HepG2 (cell line): ENCODE data around the gene SCAF11. TPM values are rescaled to one million over a fixed set of nuclear protein-coding genes. Genes with fewer than 3 reads are reported as not detected.

Experiments used
- ATAC-seq: fragments of 200-7000 bp; cut with Tn5 transposase; 3 replicates; pipeline ENCODE4 v1.9.1; 2020; ENCODE audit warnings: mild to moderate bottlenecking, moderate library complexity
- BruUV-seq: library from RNA; stranded (reverse); fragments of 400-500 nt; replicated peaks from 2 replicates; lab custom pipeline; 2021; lab: Mats Ljungman, UMichigan
- CTCF ChIA-PET: fragments of 300-600 bp; formaldehyde crosslinking; extraction: SDS; loops from one replicate; lab custom pipeline; 2021; ENCODE audit warnings: low total read pairs, inconsistent platforms, low intra/inter-chr PET ratio; lab: Yijun Ruan, JAX
- POLR2A ChIA-PET: fragments of 350-600 bp; sonication (Branson Sonifier 250); formaldehyde crosslinking; loops from one replicate; lab custom pipeline; 2020; ENCODE audit warnings: antibody characterized with exemption, inconsistent platforms; lab: Yijun Ruan, JAX
- DNase-seq: peaks from one replicate; pipeline ENCODE4 v3.0.0-alpha.2; 2015; ENCODE audit warnings: low spot score
- FAIRE-seq: peaks from 3 replicates; lab custom pipeline; 2011; peaks lifted over from hg19 to GRCh38; lab: Jason Lieb, UNC
- H2AFZ ChIP-seq: one replicate; pipeline ENCODE4 v1.6.1; 2011; ENCODE audit warnings: low read length, inconsistent platforms
- H3K27ac ChIP-seq: fragments of 300-600 bp; 3 replicates; pipeline ENCODE4 v1.8.0; 2011; ENCODE audit warnings: mixed run types, mild to moderate bottlenecking, mixed read lengths, low read length, inconsistent platforms; ENCODE audit not compliant: insufficient read depth; ENCODE audit errors: extremely low read length
- H3K27me3 ChIP-seq, 2 experiments: fragments of 200-600 bp in 1 of 2; 2 replicates in 1 of 2; 3 replicates in 1 of 2; pipeline versions ENCODE4 v1.6.0 to v1.8.0; 2011; ENCODE audit warnings: low read length in 2 of 2, mild to moderate bottlenecking in 2 of 2, moderate library complexity in 2 of 2, inconsistent platforms in 1 of 2; ENCODE audit not compliant: insufficient read depth in 2 of 2, control insufficient read depth in 1 of 2
- H3K36me3 ChIP-seq, 2 experiments: fragments of 200-600 bp in 1 of 2; replicated peaks in 1 of 2; 2 replicates in 1 of 2; 3 replicates in 1 of 2; pipeline versions ENCODE4 v1.5.1 to v1.8.0; 2011; ENCODE audit warnings: low read length in 2 of 2, inconsistent platforms in 1 of 2; ENCODE audit not compliant: insufficient read depth in 2 of 2, control insufficient read depth in 1 of 2
- H3K4me1 ChIP-seq: 2 replicates; pipeline ENCODE4 v1.5.1; 2012; ENCODE audit warnings: low read length, inconsistent platforms; ENCODE audit not compliant: insufficient read depth
- H3K4me2 ChIP-seq: 2 replicates; pipeline ENCODE4 v1.6.0; 2011; ENCODE audit warnings: low read depth, low read length, inconsistent platforms
- H3K4me3 ChIP-seq, 3 experiments: fragments of 200-600 bp in 1 of 3; sonication (generic), shearing (Covaris generic) in 1 of 3; replicated peaks in 1 of 3; 2 replicates each; pipeline ENCODE4 v1.5.1; 2011 to 2016; ENCODE audit warnings: low read length in 3 of 3, inconsistent platforms in 2 of 3, low read depth in 2 of 3, mild to moderate bottlenecking in 2 of 3, control low read depth in 1 of 3, mixed read lengths in 1 of 3; ENCODE audit not compliant: insufficient read depth in 1 of 3
- H3K79me2 ChIP-seq: one replicate; pipeline ENCODE4 v1.6.1; 2011; ENCODE audit warnings: low read length, inconsistent platforms; ENCODE audit not compliant: insufficient read depth
- H3K9ac ChIP-seq: 2 replicates; pipeline ENCODE4 v1.6.0; 2011; ENCODE audit warnings: mild to moderate bottlenecking, low read depth, low read length, inconsistent platforms; ENCODE audit not compliant: insufficient read depth
- H3K9me3 ChIP-seq: 2 replicates; pipeline ENCODE4 v1.5.1; 2012; ENCODE audit warnings: mild to moderate bottlenecking, low read length
- H4K20me1 ChIP-seq: 2 replicates; pipeline ENCODE4 v1.6.0; 2011; ENCODE audit warnings: inconsistent platforms, mild to moderate bottlenecking, low read length, moderate library complexity; ENCODE audit not compliant: insufficient read depth
- DR1 ChIP-seq: sonication (generic); formaldehyde crosslinking; IDR thresholded peaks from 2 replicates; pipeline ENCODE4 v1.8.0; 2021; ENCODE audit warnings: mild to moderate bottlenecking, missing genetic modification reagents, inconsistent platforms
- ELK4 ChIP-seq: sonication (generic); formaldehyde crosslinking; IDR thresholded peaks from 2 replicates; pipeline ENCODE4 v1.9.0; 2021; ENCODE audit warnings: missing genetic modification reagents, borderline replicate concordance
- FOXO1 ChIP-seq: sonication (generic); formaldehyde crosslinking; IDR thresholded peaks from 2 replicates; pipeline ENCODE4 v1.4.0; 2020; ENCODE audit warnings: missing genetic modification reagents
- GTF2F1 ChIP-seq: fragments of 150-350 bp; IDR thresholded peaks from 2 replicates; pipeline ENCODE4 v1.6.1; 2014; ENCODE audit warnings: low read length
- HOXD1 ChIP-seq: sonication (generic); formaldehyde crosslinking; IDR thresholded peaks from 2 replicates; pipeline ENCODE4 v1.5.0; 2020; ENCODE audit warnings: missing genetic modification reagents
- NCOR1 ChIP-seq: fragments of 200-600 bp; sonication (generic); IDR thresholded peaks from 2 replicates; pipeline ENCODE4 v1.7.0; 2017; ENCODE audit warnings: antibody characterized with exemption, low read length, borderline replicate concordance
- NFRKB ChIP-seq: fragments of 450-650 bp; IDR thresholded peaks from 2 replicates; pipeline ENCODE4 v1.6.1; 2017
- SNAI1 ChIP-seq: sonication (generic); formaldehyde crosslinking; IDR thresholded peaks from 2 replicates; pipeline ENCODE4 v1.5.0; 2020; ENCODE audit warnings: mild to moderate bottlenecking, missing genetic modification reagents, borderline replicate concordance
- STAG1 ChIP-seq: sonication (generic); formaldehyde crosslinking; IDR thresholded peaks from 2 replicates; pipeline ENCODE4 v1.4.0; 2020; ENCODE audit warnings: missing genetic modification reagents
- THAP11 ChIP-seq: IDR thresholded peaks from 2 replicates; pipeline ENCODE4 v1.6.1; 2016; ENCODE audit warnings: missing biosample characterization, missing genetic modification reagents
- XRCC5 ChIP-seq: fragments of 200-400 bp; formaldehyde crosslinking; optimal IDR thresholded peaks from 2 replicates; pipeline ENCODE3; 2017; ENCODE audit warnings: mild to moderate bottlenecking, low read length
- ZNF451 ChIP-seq: sonication (generic); formaldehyde crosslinking; IDR thresholded peaks from 2 replicates; pipeline ENCODE4 v1.5.0; 2020; ENCODE audit warnings: mild to moderate bottlenecking, missing genetic modification reagents
- ZNF558 ChIP-seq: sonication (generic); formaldehyde crosslinking; IDR thresholded peaks from 2 replicates; pipeline ENCODE4 v1.9.0; 2022; ENCODE audit warnings: mild to moderate bottlenecking, missing genetic modification reagents, borderline replicate concordance
- ZNF614 ChIP-seq: IDR thresholded peaks from 2 replicates; pipeline ENCODE4 v1.6.1; 2018; ENCODE audit warnings: missing biosample characterization, missing genetic modification reagents, inconsistent platforms, borderline replicate concordance
- ZNF724P ChIP-seq: sonication (generic); formaldehyde crosslinking; IDR thresholded peaks from 2 replicates; pipeline ENCODE4 v1.8.0; 2022; ENCODE audit warnings: missing genetic modification reagents, borderline replicate concordance
- ZNF776 ChIP-seq: sonication (generic); formaldehyde crosslinking; IDR thresholded peaks from 2 replicates; pipeline ENCODE4 v1.4.0; 2020; ENCODE audit warnings: mild to moderate bottlenecking, missing genetic modification reagents
- WGBS: methylation state at CpG from one replicate; pipeline ENCODE4 v1.1.6; 2017; ENCODE audit warnings: low lambda C conversion rate; 5-methylcytosine and 5-hydroxymethylcytosine counted together
- in situ Hi-C: cut with HindIII; loops from 2 replicates; pipeline ENCODE4 v1.10.0; 2017; ENCODE audit warnings: low pct_unique_long_range_greater_than_20kb; ENCODE audit not compliant: extremely low pct_ligation_motif_present
- intact Hi-C: fragments of 100-400 bp; cut with micrococcal nuclease; formaldehyde crosslinking; loops from one replicate; pipeline ENCODE4 v1.10.0; 2022; ENCODE audit not compliant: unreplicated experiment
- polyA plus RNA-seq, 8 experiments: library from polyadenylated mRNA; depleted of rRNA in 3 of 8; stranded (reverse) in 7 of 8; unstranded in 1 of 8; fragments of >200 nt; fragmentation: Illumina TruSeq in 4 of 8; extraction: Trizol in 4 of 8; gene quantifications; 2 replicates each; pipeline versions ENCODE4 v1.2.1 to v1.2.3, GENCODE V29; 2011 to 2016; ENCODE audit warnings: low read depth in 4 of 8, missing spikeins in 1 of 8, mixed read lengths in 1 of 8; ENCODE audit not compliant: insufficient read depth in 1 of 8
- total RNA-seq, 5 experiments: library from RNA; depleted of rRNA; stranded (reverse); fragments of >200 nt; fragmentation: Illumina TruSeq; extraction: Trizol; gene quantifications; 2 replicates each; pipeline ENCODE4 v1.2.3, GENCODE V29; 2016; ENCODE audit warnings: low read depth in 1 of 5

Gene SCAF11
- total and polyA plus RNA-seq, 2 of the 13 experiments (the other 11 are each of a cell fraction or from before 2014, with no cell fraction given): 26.9 to 38.3 TPM

GRCh38 chr12:45933504-45933903 lies 56.9 kb downstream of the SCAF11 start (continued):
- no peak for TF ChIP-seq THAP11 (CRISPR knock-in tag)
- TF ChIP-seq ZNF451 (CRISPR knock-in tag): no peak
- TF ChIP-seq, all 625 proteins: peak for 0

- H3K27ac ChIP-seq: no peak overlapping the region
- H3K36me3 ChIP-seq: peaks cover 11 to 66% of the 10 kb centered on the region in 2 experiments
- no peaks in the 10 kb centered on the region for H3K27me3 ChIP-seq
- intact Hi-C loops: no loop called here
- no peak overlapping the region for H3K4me3 ChIP-seq
- ATAC-seq: no peak
- no peak overlapping the region for H3K4me2 ChIP-seq
- no peaks in the 10 kb centered on the region for H3K79me2 ChIP-seq
- DNase-seq: no peak
- BruUV-seq: no TSS peak
- 98% methylated on average over 3 of the region's 3 CpGs for WGBS
- TF ChIP-seq GTF2F1: no peak
- no peak for TF ChIP-seq ELK4 (CRISPR knock-in tag)
- no peak for TF ChIP-seq DR1 (CRISPR knock-in tag)
- FAIRE-seq: no peak
- no peak overlapping the region for H2AFZ ChIP-seq
- H3K9me3 ChIP-seq: no peaks in the 10 kb centered on the region
- CTCF ChIA-PET: no interaction called here
- no peaks in the 10 kb centered on the region for H3K4me1 ChIP-seq
- in situ Hi-C loops: no loop called here
- H4K20me1 ChIP-seq: no peaks in the 10 kb centered on the region
- no peak overlapping the region for H3K9ac ChIP-seq
- POLR2A ChIA-PET: no interaction called here
Measured at GRCh38 chr12:45930369-45930768, 60.0 kb downstream of the SCAF11 start.

DNA sequence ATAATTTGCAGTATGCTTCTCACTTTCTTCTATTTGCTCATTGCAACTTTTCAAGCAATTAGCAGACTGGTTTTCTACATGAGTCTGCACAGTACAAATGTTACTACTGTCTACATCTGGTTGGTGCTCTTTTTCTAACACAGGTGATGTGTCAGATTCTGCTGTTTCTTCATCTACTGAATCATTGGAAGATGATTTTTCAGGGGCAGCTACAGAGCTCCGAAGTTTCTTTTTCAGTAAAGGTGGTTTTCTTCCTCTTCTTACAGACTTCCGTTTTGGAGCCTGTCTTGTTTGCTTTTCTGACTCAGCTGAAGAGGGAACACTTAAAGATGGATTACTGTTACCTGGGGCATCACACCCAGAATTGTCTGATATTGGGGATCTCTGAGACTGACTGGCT lies 62.1 kb downstream of the SCAF11 start:
- H3K4me1 ChIP-seq: no peaks in the 10 kb centered on the region
- no peak overlapping the region for H3K9ac ChIP-seq
- ChIA-PET CTCF (no interaction called here), POLR2A (no interaction called here)
- H4K20me1 ChIP-seq: no peaks in the 10 kb centered on the region
- TF ChIP-seq ZNF614 (CRISPR knock-in tag) (no peak), SNAI1 (CRISPR knock-in tag) (no peak), NFRKB (no peak), ZNF558 (no peak), ZNF776 (no peak), ZNF724P (CRISPR knock-in tag) (no peak), STAG1 (CRISPR knock-in tag) (no peak), HOXD1 (CRISPR knock-in tag) (no peak), XRCC5 (no peak), FOXO1 (CRISPR knock-in tag) (no peak), NCOR1 (no peak)
- in situ Hi-C loops: no loop called here
- no peaks in the 10 kb centered on the region for H3K79me2 ChIP-seq
- no peaks in the 10 kb centered on the region for H3K27me3 ChIP-seq
- no TSS peak for BruUV-seq
- intact Hi-C loops: no loop called here
- H3K27ac ChIP-seq: no peak overlapping the region
- no peak overlapping the region for H2AFZ ChIP-seq
- ATAC-seq (no peak), DNase-seq (no peak), FAIRE-seq (no peak)
- H3K9me3 ChIP-seq: no peaks in the 10 kb centered on the region
- H3K4me3 ChIP-seq: no peak overlapping the region
- H3K4me2 ChIP-seq: no peak overlapping the region
- 98% methylated on average over 2 of the region's 2 CpGs for WGBS
- peaks cover 15 to 62% of the 10 kb centered on the region in 2 experiments for H3K36me3 ChIP-seq
